HEK293 (cell line): ENCODE results near the gene FFAR1.

ENCODE experiments used
- CTCF ChIA-PET: fragments of 350-600 bp; formaldehyde crosslinking; extraction: SDS; loops from one replicate; lab custom pipeline; 2021; ENCODE audit warnings: antibody characterized with exemption; lab: Yijun Ruan, JAX
- POLR2A ChIA-PET: fragments of 300-600 bp; formaldehyde crosslinking; extraction: SDS; loops from one replicate; lab custom pipeline; 2020; ENCODE audit warnings: antibody characterized with exemption, inconsistent platforms; lab: Yijun Ruan, JAX
- H3K27ac ChIP-seq: fragments of 200-500 bp; sonication (Bioruptor generic); 2 replicates; pipeline ENCODE4 v1.5.1; 2014; ENCODE audit warnings: low read depth, low read length, control low read depth, inconsistent platforms; ENCODE audit errors: extremely low read depth
- H3K36me3 ChIP-seq, 2 experiments: fragments of 200-500 bp in 1 of 2; sonication (Bioruptor generic) in 1 of 2; 1 replicate in 1 of 2; 2 replicates in 1 of 2; pipeline ENCODE4 v1.5.1; 2014 to 2017; ENCODE audit warnings: inconsistent platforms in 2 of 2, low read length in 2 of 2; ENCODE audit not compliant: control insufficient read depth in 2 of 2, insufficient read depth in 1 of 2
- H3K4me1 ChIP-seq: fragments of 200-500 bp; sonication (Bioruptor generic); 2 replicates; pipeline ENCODE4 v1.5.1; 2014; ENCODE audit warnings: mild to moderate bottlenecking, low read length, inconsistent platforms; ENCODE audit not compliant: control insufficient read depth, insufficient read depth
- H3K4me3 ChIP-seq: 2 replicates; pipeline ENCODE4 v1.5.1; 2011; ENCODE audit warnings: low read depth, mild to moderate bottlenecking, control low read depth, low read length, moderate library complexity
- H3K9me3 ChIP-seq: fragments of 200-500 bp; sonication (Bioruptor generic); 2 replicates; pipeline ENCODE4 v1.5.1; 2014; ENCODE audit warnings: low read depth, low read length, inconsistent platforms; ENCODE audit not compliant: control insufficient read depth, insufficient read depth
- GLIS1 ChIP-seq: fragments of 450-650 bp; formaldehyde crosslinking; IDR thresholded peaks from 2 replicates; pipeline ENCODE4 v1.5.1; 2016; ENCODE audit warnings: missing biosample characterization, missing genetic modification characterization
- HOXA7 ChIP-seq: sonication (generic); formaldehyde crosslinking; IDR thresholded peaks from 2 replicates; pipeline ENCODE4 v1.8.1; 2022; ENCODE audit warnings: missing genetic modification reagents, borderline replicate concordance
- HOXD13 ChIP-seq: sonication (generic); formaldehyde crosslinking; IDR thresholded peaks from 2 replicates; pipeline ENCODE4 v1.8.0; 2022; ENCODE audit warnings: missing genetic modification reagents, borderline replicate concordance
- REPIN1 ChIP-seq: fragments of 450-650 bp; formaldehyde crosslinking; IDR thresholded peaks from 2 replicates; pipeline ENCODE4 v1.5.1; 2017; ENCODE audit warnings: missing biosample characterization, missing genetic modification characterization, low read depth
- TRIM28 ChIP-seq: IDR thresholded peaks from 2 replicates; pipeline ENCODE4 v1.6.1; 2011; ENCODE audit warnings: low read length, control low read depth, borderline replicate concordance
- ZBTB20 ChIP-seq: fragments of 450-650 bp; formaldehyde crosslinking; IDR thresholded peaks from 2 replicates; pipeline ENCODE4 v1.5.1; 2016; ENCODE audit warnings: missing biosample characterization, missing genetic modification characterization
- ZFP37 ChIP-seq: fragments of 450-650 bp; formaldehyde crosslinking; IDR thresholded peaks from 2 replicates; pipeline ENCODE4 v1.5.1; 2016; ENCODE audit warnings: missing biosample characterization, missing genetic modification characterization
- ZNF248 ChIP-seq: fragments of 450-650 bp; formaldehyde crosslinking; IDR thresholded peaks from 2 replicates; pipeline ENCODE4 v1.5.1; 2017; ENCODE audit warnings: missing biosample characterization, missing genetic modification characterization
- ZNF324 ChIP-seq: fragments of 450-650 bp; formaldehyde crosslinking; IDR thresholded peaks from 2 replicates; pipeline ENCODE4 v1.5.1; 2016; ENCODE audit warnings: missing biosample characterization, missing genetic modification characterization
- ZNF366 ChIP-seq: fragments of 450-650 bp; formaldehyde crosslinking; conservative IDR thresholded peaks from 2 replicates; pipeline ENCODE4 v1.5.1; 2016; ENCODE audit warnings: missing biosample characterization, missing genetic modification characterization
- ZNF404 ChIP-seq: fragments of 450-650 bp; formaldehyde crosslinking; IDR thresholded peaks from 2 replicates; pipeline ENCODE4 v1.5.1; 2017; ENCODE audit warnings: missing biosample characterization, missing genetic modification characterization
- ZNF423 ChIP-seq: fragments of 450-650 bp; formaldehyde crosslinking; IDR thresholded peaks from 2 replicates; pipeline ENCODE4 v1.5.1; 2016; ENCODE audit warnings: missing biosample characterization, missing genetic modification characterization
- ZNF544 ChIP-seq: fragments of 450-650 bp; formaldehyde crosslinking; IDR thresholded peaks from 2 replicates; pipeline ENCODE4 v1.5.0; 2017; ENCODE audit warnings: missing biosample characterization, missing genetic modification characterization
- ZNF558 ChIP-seq: fragments of 450-650 bp; formaldehyde crosslinking; IDR thresholded peaks from 2 replicates; pipeline ENCODE4 v1.5.1; 2016; ENCODE audit warnings: missing biosample characterization, missing genetic modification characterization
- ZNF585B ChIP-seq: fragments of 450-650 bp; formaldehyde crosslinking; IDR thresholded peaks from 2 replicates; pipeline ENCODE4 v1.5.1; 2016; ENCODE audit warnings: missing biosample characterization, missing genetic modification characterization
- ZNF596 ChIP-seq: fragments of 450-650 bp; IDR thresholded peaks from 2 replicates; pipeline ENCODE4 v1.5.0; 2018; ENCODE audit warnings: missing biosample characterization, mild to moderate bottlenecking, missing genetic modification characterization, moderate library complexity
- ZNF626 ChIP-seq: fragments of 450-650 bp; sonication (Bioruptor Pico); formaldehyde crosslinking; IDR thresholded peaks from 2 replicates; pipeline ENCODE4 v1.5.1; 2018; ENCODE audit warnings: missing biosample characterization, missing genetic modification characterization, inconsistent platforms
- ZNF629 ChIP-seq: fragments of 450-650 bp; formaldehyde crosslinking; IDR thresholded peaks from 2 replicates; pipeline ENCODE4 v1.5.1; 2017; ENCODE audit warnings: missing biosample characterization, missing genetic modification characterization
- ZNF660 ChIP-seq: fragments of 450-650 bp; IDR thresholded peaks from 2 replicates; pipeline ENCODE4 v1.5.1; 2018; ENCODE audit warnings: missing biosample characterization, mild to moderate bottlenecking, missing genetic modification characterization
- ZNF670 ChIP-seq: fragments of 450-650 bp; formaldehyde crosslinking; IDR thresholded peaks from 2 replicates; pipeline ENCODE4 v1.5.1; 2016; ENCODE audit warnings: missing biosample characterization, missing genetic modification characterization, low read depth
- ZNF776 ChIP-seq: fragments of 450-650 bp; formaldehyde crosslinking; IDR thresholded peaks from 2 replicates; pipeline ENCODE4 v1.5.0; 2017; ENCODE audit warnings: missing biosample characterization, missing genetic modification characterization, borderline replicate concordance
- ZNF830 ChIP-seq: fragments of 450-650 bp; IDR thresholded peaks from 2 replicates; pipeline ENCODE4 v1.5.0; 2018; ENCODE audit warnings: missing biosample characterization, missing genetic modification characterization, low read depth, mild to moderate bottlenecking, moderate library complexity
- ZNF843 ChIP-seq: fragments of 450-650 bp; formaldehyde crosslinking; IDR thresholded peaks from 2 replicates; pipeline ENCODE4 v1.5.1; 2016; ENCODE audit warnings: missing biosample characterization, missing genetic modification characterization
- TF ChIP-seq, protein P1 (sequence below): fragments of 450-650 bp; formaldehyde crosslinking; IDR thresholded peaks from 2 replicates; pipeline ENCODE4 v1.5.1; 2016; ENCODE audit warnings: missing biosample characterization, missing genetic modification characterization
- TF ChIP-seq, protein P2 (sequence below): fragments of 450-650 bp; formaldehyde crosslinking; IDR thresholded peaks from 2 replicates; pipeline ENCODE4 v1.5.1; 2016; ENCODE audit warnings: missing biosample characterization, missing genetic modification characterization
- TF ChIP-seq, protein P3 (sequence below): fragments of 450-650 bp; formaldehyde crosslinking; IDR thresholded peaks from 2 replicates; pipeline ENCODE4 v1.5.1; 2016; ENCODE audit warnings: missing biosample characterization, missing genetic modification characterization
- TF ChIP-seq, protein P4 (sequence below): fragments of 450-650 bp; formaldehyde crosslinking; IDR thresholded peaks from 2 replicates; pipeline ENCODE4 v1.5.1; 2016; ENCODE audit warnings: missing biosample characterization, missing genetic modification characterization

FFAR1 gene

DNA sequence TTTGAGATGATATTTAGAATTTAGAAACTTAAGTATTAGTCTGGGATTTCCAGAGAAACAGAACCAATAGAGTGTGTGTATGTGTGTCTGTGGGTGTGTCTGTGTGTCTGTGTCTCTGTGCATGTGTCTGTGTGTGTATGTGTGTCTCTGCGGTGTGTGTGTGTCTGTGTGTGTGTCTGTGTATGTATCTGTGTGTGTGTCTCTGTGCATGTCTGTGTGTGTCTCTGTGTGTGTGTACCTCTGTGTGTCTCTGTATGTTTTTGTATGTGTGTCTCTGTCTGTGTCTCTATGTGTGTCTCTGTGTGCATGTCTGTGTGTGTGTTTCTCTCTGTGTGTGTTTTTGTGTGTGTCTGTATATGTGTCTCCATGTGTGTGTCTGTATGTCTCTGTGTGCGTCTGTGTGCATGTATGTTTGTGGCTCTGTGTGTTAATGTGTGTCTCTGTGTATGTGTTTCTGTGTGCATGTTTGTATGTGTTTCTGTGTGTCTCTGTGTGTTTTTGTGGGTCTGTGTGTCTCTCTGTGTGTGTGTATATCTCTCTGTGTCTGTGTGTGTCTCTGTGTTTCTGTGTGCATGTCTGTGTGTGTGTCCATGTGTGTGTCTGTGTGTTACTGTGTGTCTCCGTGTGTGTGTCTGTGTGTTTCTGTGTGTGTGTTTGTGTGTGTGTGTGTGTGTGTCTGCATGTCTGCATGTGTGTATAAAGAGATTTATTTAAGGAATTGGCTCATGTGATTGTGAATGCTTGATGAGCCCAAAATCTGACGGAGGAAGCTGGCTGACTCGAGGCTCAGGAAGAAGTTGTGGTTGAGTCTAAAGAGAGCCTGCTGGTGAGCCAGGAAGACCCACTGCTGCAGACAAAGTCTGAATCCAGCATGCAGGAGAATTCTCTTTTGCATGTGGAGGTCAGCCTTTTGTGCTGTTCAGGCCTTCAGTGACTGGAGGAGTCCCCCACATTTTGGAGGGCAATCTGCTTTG, 45.3 kb downstream of the FFAR1 start:
- peaks cover 0 to 3% of the 10 kb centered on the region in 2 experiments; a peak in 1 of 3 replicates for H3K36me3 ChIP-seq
- H3K9me3 ChIP-seq: peaks cover 2% of the 10 kb centered on the region; the same call in 1 of the 2 replicates
- ChIA-PET POLR2A (no interaction called here), CTCF (interaction anchor here (1.5 kb wide), 1 partner anchor 102 kb away, joined by 4 read pairs; no protein-coding TSS in a partner anchor)
- no peak overlapping the region for H3K4me3 ChIP-seq
- H3K4me1 ChIP-seq: no peaks in the 10 kb centered on the region
- no peak overlapping the region for H3K27ac ChIP-seq
- TF ChIP-seq ZNF626 (tag by site-specific recombination) (no peak), ZNF776 (tag by site-specific recombination) (0 out of 2 replicates have a peak, but pooled peaks have one; percentile 49), ZNF366 (tag by site-specific recombination) (no peak), ZFP37 (no peak), ZNF670 (tag by site-specific recombination) (no peak), ZNF629 (tag by site-specific recombination) (no peak), TRIM28 (no peak), ZNF843 (tag by site-specific recombination) (no peak), HOXD13 (CRISPR knock-in tag) (no peak), GLIS1 (no peak), REPIN1 (tag by site-specific recombination) (no peak), ZNF596 (no peak), ZNF544 (tag by site-specific recombination) (peak; percentile 28), ZNF423 (tag by site-specific recombination) (no peak), ZNF404 (no peak), ZNF660 (tag by site-specific recombination) (no peak), ZNF585B (tag by site-specific recombination) (no peak), ZNF558 (tag by site-specific recombination) (no peak), ZBTB20 (tag by site-specific recombination) (peak; percentile 28; the same call in 1 of the 2 replicates), ZNF830 (tag by site-specific recombination) (no peak), ZNF324 (tag by site-specific recombination) (no peak), ZNF248 (peak; percentile 66; the same call in 1 of the 2 replicates), HOXA7 (CRISPR knock-in tag) (no peak)
- TF ChIP-seq, protein P1, sequence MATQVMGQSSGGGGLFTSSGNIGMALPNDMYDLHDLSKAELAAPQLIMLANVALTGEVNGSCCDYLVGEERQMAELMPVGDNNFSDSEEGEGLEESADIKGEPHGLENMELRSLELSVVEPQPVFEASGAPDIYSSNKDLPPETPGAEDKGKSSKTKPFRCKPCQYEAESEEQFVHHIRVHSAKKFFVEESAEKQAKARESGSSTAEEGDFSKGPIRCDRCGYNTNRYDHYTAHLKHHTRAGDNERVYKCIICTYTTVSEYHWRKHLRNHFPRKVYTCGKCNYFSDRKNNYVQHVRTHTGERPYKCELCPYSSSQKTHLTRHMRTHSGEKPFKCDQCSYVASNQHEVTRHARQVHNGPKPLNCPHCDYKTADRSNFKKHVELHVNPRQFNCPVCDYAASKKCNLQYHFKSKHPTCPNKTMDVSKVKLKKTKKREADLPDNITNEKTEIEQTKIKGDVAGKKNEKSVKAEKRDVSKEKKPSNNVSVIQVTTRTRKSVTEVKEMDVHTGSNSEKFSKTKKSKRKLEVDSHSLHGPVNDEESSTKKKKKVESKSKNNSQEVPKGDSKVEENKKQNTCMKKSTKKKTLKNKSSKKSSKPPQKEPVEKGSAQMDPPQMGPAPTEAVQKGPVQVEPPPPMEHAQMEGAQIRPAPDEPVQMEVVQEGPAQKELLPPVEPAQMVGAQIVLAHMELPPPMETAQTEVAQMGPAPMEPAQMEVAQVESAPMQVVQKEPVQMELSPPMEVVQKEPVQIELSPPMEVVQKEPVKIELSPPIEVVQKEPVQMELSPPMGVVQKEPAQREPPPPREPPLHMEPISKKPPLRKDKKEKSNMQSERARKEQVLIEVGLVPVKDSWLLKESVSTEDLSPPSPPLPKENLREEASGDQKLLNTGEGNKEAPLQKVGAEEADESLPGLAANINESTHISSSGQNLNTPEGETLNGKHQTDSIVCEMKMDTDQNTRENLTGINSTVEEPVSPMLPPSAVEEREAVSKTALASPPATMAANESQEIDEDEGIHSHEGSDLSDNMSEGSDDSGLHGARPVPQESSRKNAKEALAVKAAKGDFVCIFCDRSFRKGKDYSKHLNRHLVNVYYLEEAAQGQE (tag by site-specific recombination): no peak
- TF ChIP-seq, protein P2, sequence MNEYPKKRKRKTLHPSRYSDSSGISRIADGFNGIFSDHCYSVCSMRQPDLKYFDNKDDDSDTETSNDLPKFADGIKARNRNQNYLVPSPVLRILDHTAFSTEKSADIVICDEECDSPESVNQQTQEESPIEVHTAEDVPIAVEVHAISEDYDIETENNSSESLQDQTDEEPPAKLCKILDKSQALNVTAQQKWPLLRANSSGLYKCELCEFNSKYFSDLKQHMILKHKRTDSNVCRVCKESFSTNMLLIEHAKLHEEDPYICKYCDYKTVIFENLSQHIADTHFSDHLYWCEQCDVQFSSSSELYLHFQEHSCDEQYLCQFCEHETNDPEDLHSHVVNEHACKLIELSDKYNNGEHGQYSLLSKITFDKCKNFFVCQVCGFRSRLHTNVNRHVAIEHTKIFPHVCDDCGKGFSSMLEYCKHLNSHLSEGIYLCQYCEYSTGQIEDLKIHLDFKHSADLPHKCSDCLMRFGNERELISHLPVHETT (tag by site-specific recombination): no peak
- TF ChIP-seq, protein P3, sequence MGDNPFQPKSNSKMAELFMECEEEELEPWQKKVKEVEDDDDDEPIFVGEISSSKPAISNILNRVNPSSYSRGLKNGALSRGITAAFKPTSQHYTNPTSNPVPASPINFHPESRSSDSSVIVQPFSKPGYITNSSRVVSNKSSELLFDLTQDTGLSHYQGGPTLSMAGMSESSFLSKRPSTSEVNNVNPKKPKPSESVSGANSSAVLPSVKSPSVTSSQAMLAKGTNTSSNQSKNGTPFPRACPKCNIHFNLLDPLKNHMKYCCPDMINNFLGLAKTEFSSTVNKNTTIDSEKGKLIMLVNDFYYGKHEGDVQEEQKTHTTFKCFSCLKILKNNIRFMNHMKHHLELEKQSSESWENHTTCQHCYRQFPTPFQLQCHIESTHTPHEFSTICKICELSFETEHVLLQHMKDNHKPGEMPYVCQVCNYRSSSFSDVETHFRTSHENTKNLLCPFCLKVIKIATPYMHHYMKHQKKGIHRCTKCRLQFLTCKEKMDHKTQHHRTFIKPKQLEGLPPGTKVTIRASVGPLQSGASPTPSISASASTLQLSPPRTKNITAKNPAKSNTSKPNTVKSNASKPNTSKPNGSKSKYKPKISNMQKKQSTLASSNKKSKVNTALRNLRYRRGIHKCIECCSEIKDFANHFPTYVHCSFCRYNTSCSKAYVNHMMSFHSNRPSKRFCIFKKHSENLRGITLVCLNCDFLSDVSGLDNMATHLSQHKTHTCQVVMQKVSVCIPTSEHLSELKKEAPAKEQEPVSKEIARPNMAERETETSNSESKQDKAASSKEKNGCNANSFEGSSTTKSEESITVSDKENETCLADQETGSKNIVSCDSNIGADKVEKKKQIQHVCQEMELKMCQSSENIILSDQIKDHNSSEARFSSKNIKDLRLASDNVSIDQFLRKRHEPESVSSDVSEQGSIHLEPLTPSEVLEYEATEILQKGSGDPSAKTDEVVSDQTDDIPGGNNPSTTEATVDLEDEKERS (tag by site-specific recombination): no peak
- TF ChIP-seq, protein P4, sequence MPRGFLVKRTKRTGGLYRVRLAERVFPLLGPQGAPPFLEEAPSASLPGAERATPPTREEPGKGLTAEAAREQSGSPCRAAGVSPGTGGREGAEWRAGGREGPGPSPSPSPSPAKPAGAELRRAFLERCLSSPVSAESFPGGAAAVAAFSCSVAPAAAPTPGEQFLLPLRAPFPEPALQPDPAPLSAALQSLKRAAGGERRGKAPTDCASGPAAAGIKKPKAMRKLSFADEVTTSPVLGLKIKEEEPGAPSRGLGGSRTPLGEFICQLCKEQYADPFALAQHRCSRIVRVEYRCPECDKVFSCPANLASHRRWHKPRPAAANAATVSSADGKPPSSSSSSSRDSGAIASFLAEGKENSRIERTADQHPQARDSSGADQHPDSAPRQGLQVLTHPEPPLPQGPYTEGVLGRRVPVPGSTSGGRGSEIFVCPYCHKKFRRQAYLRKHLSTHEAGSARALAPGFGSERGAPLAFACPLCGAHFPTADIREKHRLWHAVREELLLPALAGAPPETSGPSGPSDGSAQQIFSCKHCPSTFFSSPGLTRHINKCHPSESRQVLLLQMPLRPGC (tag by site-specific recombination): no peak
